Endometrium (tissue), 2 donors: ENCODE data around the gene CGREF1.
"Not testable (repeated sequence)": the region's sequence is repeated elsewhere in the genome, so short reads cannot be mapped to it uniquely, and the experiment has no call there.

ENCODE experiments used
- FAIRE-seq: peaks from 2 replicates; lab custom pipeline; 2012; peaks lifted over from hg19 to GRCh38; lab: Jason Lieb, UNC
- donor health status: control.
- donor health status: control.

CGREF1 gene

GRCh38 chr2:27111392-27112078 is 7.4 kb downstream of the CGREF1 start:
- FAIRE-seq: not testable (repeated sequence)

GRCh38 chr2:27110603-27111352 is 8.2 kb downstream of the CGREF1 start:
- not testable (repeated sequence) for FAIRE-seq

- no peak for FAIRE-seq
Observed at GRCh38 chr2:27109083-27109482, 9.8 kb downstream of the CGREF1 start.

- FAIRE-seq: no peak
Observed at GRCh38 chr2:27108221-27108620, 10.7 kb downstream of the CGREF1 start.

GRCh38 chr2:27105981-27106380 is 12.9 kb downstream of the CGREF1 start:
- no peak for FAIRE-seq

- no peak for FAIRE-seq
Observed at GRCh38 chr2:27102329-27102728, 16.6 kb downstream of the CGREF1 start.

- no peak for FAIRE-seq
Observed at GRCh38 chr2:27100036-27100435, 18.9 kb downstream of the CGREF1 start.

GRCh38 chr2:27099334-27099955 is 19.5 kb downstream of the CGREF1 start:
- no peak for FAIRE-seq

- no peak for FAIRE-seq
Observed at GRCh38 chr2:27097341-27097740, 21.6 kb downstream of the CGREF1 start.

- FAIRE-seq: no peak
Observed at GRCh38 chr2:27096748-27097297, 22.1 kb downstream of the CGREF1 start.

GRCh38 chr2:27095745-27096651 is 22.9 kb downstream of the CGREF1 start:
- no peak for FAIRE-seq

GRCh38 chr2:27095427-27095744 is 23.5 kb downstream of the CGREF1 start:
- FAIRE-seq: no peak

- FAIRE-seq: no peak
Observed at GRCh38 chr2:27094353-27094984, 24.5 kb downstream of the CGREF1 start.

GRCh38 chr2:27093430-27094352 is 25.2 kb downstream of the CGREF1 start:
- no peak for FAIRE-seq

GRCh38 chr2:27092696-27093429 is 26.1 kb downstream of the CGREF1 start:
- FAIRE-seq: no peak

GRCh38 chr2:27091746-27092695 is 26.9 kb downstream of the CGREF1 start:
- no peak for FAIRE-seq

- FAIRE-seq: no peak
Observed at GRCh38 chr2:27089111-27089954, 29.6 kb downstream of the CGREF1 start.

- FAIRE-seq: no peak
Observed at GRCh38 chr2:27088634-27089033, 30.3 kb downstream of the CGREF1 start.
